Activated T-cell treated with anti-CD3 and anti-CD28 coated beads, Interleukin-2, amount 50 U/mL, for 24 hours (primary cell): ENCODE data around the gene DOLPP1.
"Not testable (repeated sequence)": the region's sequence is repeated elsewhere in the genome, so short reads cannot be mapped to it uniquely, and the experiment has no call there.

ENCODE experiments used
- DNase-seq: peaks from one replicate; pipeline ENCODE4 v3.0.0-alpha.2; 2020
- H3K27ac Mint-ChIP-seq: 2 replicates; pipeline ENCODE4 v1.8.0; 2020; ENCODE audit warnings: mild to moderate bottlenecking, mixed read lengths
- H3K27me3 Mint-ChIP-seq: 2 replicates; pipeline ENCODE4 v1.8.0; 2020; ENCODE audit warnings: mixed read lengths
- H3K36me3 Mint-ChIP-seq: 2 replicates; pipeline ENCODE4 v1.8.0; 2020; ENCODE audit warnings: low read depth, mixed read lengths
- H3K4me1 Mint-ChIP-seq: 2 replicates; pipeline ENCODE4 v1.8.0; 2020; ENCODE audit warnings: low read depth, mixed read lengths
- H3K4me3 Mint-ChIP-seq: 2 replicates; pipeline ENCODE4 v1.8.0; 2020; ENCODE audit warnings: mild to moderate bottlenecking, moderate library complexity, mixed read lengths
- H3K9me3 Mint-ChIP-seq: 2 replicates; pipeline ENCODE4 v1.8.0; 2020; ENCODE audit warnings: mixed read lengths

DOLPP1 gene

GRCh38 chr9:129109537-129109903, 28.6 kb downstream of the DOLPP1 start:
- H3K27me3 Mint-ChIP-seq: no peaks in the 10 kb centered on the region
- H3K36me3 Mint-ChIP-seq: peaks cover 15% of the 10 kb centered on the region
- H3K4me3 Mint-ChIP-seq: peak overlapping the region; percentile 97
- no peaks in the 10 kb centered on the region for H3K9me3 Mint-ChIP-seq
- no peak overlapping the region for H3K27ac Mint-ChIP-seq
- H3K4me1 Mint-ChIP-seq: peaks cover 33% of the 10 kb centered on the region
- DNase-seq: no peak

- no peak overlapping the region for H3K27ac Mint-ChIP-seq
- no peak for DNase-seq
- peaks cover 15% of the 10 kb centered on the region for H3K36me3 Mint-ChIP-seq
- peaks cover 39% of the 10 kb centered on the region for H3K4me1 Mint-ChIP-seq
- H3K4me3 Mint-ChIP-seq: peak overlapping the region; percentile 97
- H3K27me3 Mint-ChIP-seq: no peaks in the 10 kb centered on the region
- no peaks in the 10 kb centered on the region for H3K9me3 Mint-ChIP-seq
Observed at GRCh38 chr9:129109952-129110739, 29.2 kb downstream of the DOLPP1 start.

GRCh38 chr9:129110740-129111527, 30.0 kb downstream of the DOLPP1 start, which contains the start of the genes CRAT and PTPA:
Gene CRAT, minus strand, starts transcription at chr9:129110793. Its CDS starts 284 bp downstream, at chr9:129110509.
Gene PTPA, plus strand, starts transcription at chr9:129111415. Its CDS starts 186 bp downstream, at chr9:129111601.
- H3K36me3 Mint-ChIP-seq: peaks cover 15% of the 10 kb centered on the region
- peak within 1 kb of the TSS; percentile 97 for H3K4me3 Mint-ChIP-seq
- peaks cover 42% of the 10 kb centered on the region for H3K4me1 Mint-ChIP-seq
- no peaks in the 10 kb centered on the region for H3K9me3 Mint-ChIP-seq
- DNase-seq: peak; percentile 97
- H3K27ac Mint-ChIP-seq: peak within 1 kb of the TSS; percentile 98
- no peaks in the 10 kb centered on the region for H3K27me3 Mint-ChIP-seq

DNA sequence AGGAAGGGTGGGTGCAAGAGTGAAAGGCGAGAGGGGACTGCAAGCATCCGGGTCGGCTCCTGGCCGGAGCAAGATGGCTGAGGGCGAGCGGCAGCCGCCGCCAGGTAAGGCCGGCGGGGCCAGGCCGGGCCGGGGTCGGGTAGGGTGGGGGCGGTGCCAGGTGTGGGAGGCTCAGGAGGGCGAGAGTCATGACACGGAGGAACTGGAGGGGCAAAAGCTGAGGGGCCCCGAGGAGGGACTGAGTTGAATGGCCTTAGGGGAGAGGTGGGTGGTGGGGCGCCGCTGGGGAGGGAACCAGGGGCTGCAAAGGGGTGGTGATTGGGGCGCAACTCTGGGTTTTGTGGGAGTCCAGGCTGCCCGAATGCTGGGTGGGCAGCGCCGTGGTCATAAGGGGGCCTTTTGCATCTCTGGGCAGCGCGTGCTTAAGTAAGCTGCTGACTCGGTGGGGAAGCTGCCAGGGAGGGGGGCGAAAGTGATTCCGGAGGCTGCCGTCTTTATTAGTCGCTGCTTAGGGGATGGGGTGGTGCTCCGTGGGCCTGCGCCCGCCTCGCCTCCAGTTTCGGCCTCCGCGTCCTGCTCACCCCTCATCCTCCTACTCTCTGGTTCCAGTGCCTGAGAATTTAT, 30.7 kb downstream of the DOLPP1 start:
- Mint-ChIP-seq H3K27ac (peak overlapping the region; percentile 98), H3K4me3 (peak overlapping the region; percentile 97), H3K36me3 (peaks cover 15% of the 10 kb centered on the region), H3K27me3 (no peaks in the 10 kb centered on the region), H3K4me1 (peaks cover 42% of the 10 kb centered on the region), H3K9me3 (no peaks in the 10 kb centered on the region)
- no peak for DNase-seq

GRCh38 chr9:129112526-129112925, 31.6 kb downstream of the DOLPP1 start:
- Mint-ChIP-seq H3K36me3 (peaks cover 15% of the 10 kb centered on the region), H3K4me1 (peaks cover 42% of the 10 kb centered on the region), H3K27ac (peak overlapping the region; percentile 98), H3K4me3 (peak overlapping the region; percentile 97)
- not testable (repeated sequence) for H3K9me3 Mint-ChIP-seq, H3K27me3 Mint-ChIP-seq, DNase-seq

- H3K4me1 Mint-ChIP-seq: peaks cover 42% of the 10 kb centered on the region
- H3K27me3 Mint-ChIP-seq: no peaks in the 10 kb centered on the region
- H3K4me3 Mint-ChIP-seq: no peak overlapping the region
- H3K36me3 Mint-ChIP-seq: peaks cover 15% of the 10 kb centered on the region
- H3K27ac Mint-ChIP-seq: no peak overlapping the region
- H3K9me3 Mint-ChIP-seq: no peaks in the 10 kb centered on the region
- DNase-seq: no peak
Observed at GRCh38 chr9:129113645-129114304, 32.9 kb downstream of the DOLPP1 start.

DNA sequence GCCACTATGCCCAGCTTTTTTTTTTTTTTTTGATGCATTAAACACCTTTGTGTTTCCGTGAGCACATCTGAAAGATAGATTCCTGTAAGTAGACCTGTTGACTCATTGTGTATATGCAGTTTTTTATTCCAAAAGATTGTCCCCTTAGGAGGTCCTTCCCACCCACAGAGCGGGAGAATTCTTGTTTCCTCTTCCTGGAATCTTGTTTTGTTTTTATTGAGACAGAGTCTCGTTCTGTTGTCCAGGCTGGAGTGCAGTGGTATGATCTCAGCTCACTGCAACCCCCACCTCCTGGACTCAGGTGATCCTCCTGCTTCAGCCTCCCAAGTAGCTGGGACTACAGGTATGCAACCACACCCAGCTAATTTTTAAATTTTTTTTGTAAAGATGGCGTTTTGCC, 37.9 kb downstream of the DOLPP1 start:
- no peak for DNase-seq
- Mint-ChIP-seq H3K4me3 (no peak overlapping the region), H3K4me1 (peaks cover 13% of the 10 kb centered on the region), H3K27me3 (no peaks in the 10 kb centered on the region), H3K27ac (no peak overlapping the region), H3K36me3 (peaks cover 34% of the 10 kb centered on the region), H3K9me3 (no peaks in the 10 kb centered on the region)

DNA sequence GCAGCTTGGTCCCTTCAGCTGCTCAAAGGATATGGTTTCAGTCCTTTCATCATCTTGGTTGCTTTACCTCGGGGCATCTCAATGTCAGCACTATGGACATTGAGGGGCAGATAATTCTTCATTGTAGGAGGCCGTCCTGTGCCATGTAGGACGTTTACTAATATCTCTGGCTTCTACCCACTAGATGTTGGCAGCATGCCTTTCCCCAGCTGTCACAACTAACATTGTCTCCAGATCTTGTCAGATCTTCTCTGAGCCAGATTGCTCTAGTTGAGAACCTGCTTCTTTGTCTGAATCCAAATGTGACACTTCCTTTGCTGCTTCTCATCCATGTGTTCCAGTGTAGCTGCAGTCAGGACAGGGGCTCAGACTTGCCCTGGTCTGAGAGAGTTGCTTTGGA, 40.6 kb downstream of the DOLPP1 start:
- Mint-ChIP-seq H3K9me3 (no peaks in the 10 kb centered on the region), H3K27me3 (no peaks in the 10 kb centered on the region), H3K36me3 (peaks cover 47% of the 10 kb centered on the region), H3K27ac (no peak overlapping the region), H3K4me1 (no peaks in the 10 kb centered on the region), H3K4me3 (no peak overlapping the region)
- no peak for DNase-seq

DNA sequence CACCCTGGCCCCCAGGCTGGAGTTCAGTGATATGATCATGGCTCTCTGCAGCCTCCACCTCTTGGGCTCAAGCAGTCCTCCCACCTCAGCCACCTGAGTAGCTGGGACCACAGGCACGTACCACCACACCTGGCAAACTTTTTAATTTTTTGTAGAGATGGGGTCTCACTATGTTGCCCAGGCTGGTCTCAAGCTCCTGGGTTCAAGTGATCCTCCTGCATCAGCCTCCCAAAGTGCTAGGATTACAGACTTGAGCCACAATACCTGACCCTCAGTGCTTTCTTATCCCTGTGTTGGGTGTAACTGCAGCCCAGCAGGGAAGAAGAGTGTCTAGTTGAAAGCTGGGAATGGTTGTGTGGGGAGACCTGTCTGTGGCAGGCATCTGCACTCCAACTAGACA, 41.2 kb downstream of the DOLPP1 start:
- DNase-seq: no peak
- no peak overlapping the region for H3K4me3 Mint-ChIP-seq
- peaks cover 52% of the 10 kb centered on the region for H3K36me3 Mint-ChIP-seq
- H3K27me3 Mint-ChIP-seq: no peaks in the 10 kb centered on the region
- H3K27ac Mint-ChIP-seq: no peak overlapping the region
- H3K4me1 Mint-ChIP-seq: no peaks in the 10 kb centered on the region
- H3K9me3 Mint-ChIP-seq: no peaks in the 10 kb centered on the region

DNA sequence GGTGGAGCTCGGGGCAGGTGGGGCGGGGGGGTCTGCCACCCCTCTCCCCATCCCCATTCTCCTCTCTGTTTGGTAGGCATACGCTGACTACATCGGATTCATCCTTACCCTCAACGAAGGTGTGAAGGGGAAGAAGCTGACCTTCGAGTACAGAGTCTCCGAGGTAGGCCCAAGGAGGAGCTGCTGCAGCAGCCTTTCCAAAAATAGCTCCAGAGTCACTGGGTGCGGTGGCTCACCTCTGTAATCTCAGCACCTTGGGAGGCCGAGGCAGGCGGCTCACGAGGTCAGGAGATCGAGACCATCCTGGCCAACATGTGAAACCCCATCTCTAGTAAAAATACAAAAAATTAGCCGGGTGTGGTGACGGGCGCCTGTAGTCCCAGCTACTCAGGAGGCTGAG, 42.1 kb downstream of the DOLPP1 start:
- DNase-seq, H3K27ac Mint-ChIP-seq, H3K4me3 Mint-ChIP-seq, H3K9me3 Mint-ChIP-seq, H3K27me3 Mint-ChIP-seq, H3K4me1 Mint-ChIP-seq: not testable (repeated sequence)
- peaks cover 61% of the 10 kb centered on the region for H3K36me3 Mint-ChIP-seq

GRCh38 chr9:129124506-129125069, 43.7 kb downstream of the DOLPP1 start:
- H3K4me1 Mint-ChIP-seq: no peaks in the 10 kb centered on the region
- no peak overlapping the region for H3K27ac Mint-ChIP-seq
- peaks cover 71% of the 10 kb centered on the region for H3K36me3 Mint-ChIP-seq
- no peaks in the 10 kb centered on the region for H3K9me3 Mint-ChIP-seq
- H3K4me3 Mint-ChIP-seq: no peak overlapping the region
- DNase-seq: no peak
- no peaks in the 10 kb centered on the region for H3K27me3 Mint-ChIP-seq

DNA sequence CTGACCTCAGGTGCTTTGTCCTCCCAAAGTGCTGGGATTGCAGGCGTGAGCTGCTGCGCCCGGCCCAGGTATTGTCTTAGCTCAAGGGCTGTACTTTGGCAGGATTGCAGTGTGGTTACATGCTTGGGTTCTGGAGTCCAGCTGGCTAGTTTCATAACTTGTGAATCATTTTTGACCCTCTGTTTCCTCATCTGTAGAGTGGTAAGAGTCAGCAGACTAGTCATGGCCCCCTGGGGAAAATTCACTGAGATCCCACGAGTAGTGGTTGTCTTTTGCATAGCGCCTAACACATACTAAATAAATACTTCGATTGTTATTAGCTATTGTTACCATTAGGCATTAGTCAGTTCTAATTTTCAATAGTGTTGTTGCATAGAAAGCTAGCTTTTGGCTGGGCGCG, 44.6 kb downstream of the DOLPP1 start:
- DNase-seq: no peak
- no peaks in the 10 kb centered on the region for H3K9me3 Mint-ChIP-seq
- H3K4me1 Mint-ChIP-seq: no peaks in the 10 kb centered on the region
- no peaks in the 10 kb centered on the region for H3K27me3 Mint-ChIP-seq
- H3K36me3 Mint-ChIP-seq: peaks cover 72% of the 10 kb centered on the region
- no peak overlapping the region for H3K27ac Mint-ChIP-seq
- H3K4me3 Mint-ChIP-seq: no peak overlapping the region

- Mint-ChIP-seq H3K27ac (no peak overlapping the region), H3K27me3 (no peaks in the 10 kb centered on the region), H3K36me3 (peaks cover 71% of the 10 kb centered on the region), H3K4me1 (peaks cover 6% of the 10 kb centered on the region), H3K4me3 (no peak overlapping the region), H3K9me3 (no peaks in the 10 kb centered on the region)
- DNase-seq: no peak
Observed at GRCh38 chr9:129126749-129127618, 46.1 kb downstream of the DOLPP1 start.
